NCI-H2227 (cell line): ENCODE measurements around the gene DDB1.

Experiments used
- DNase-seq: peaks from one replicate; lab custom pipeline; 2025; ENCODE audit not compliant: unreplicated experiment; lab: John Stamatoyannopoulos, UW

DDB1 gene

GRCh38 chr11:61336171-61336935 is 3.4 kb upstream of the DDB1 start:
- DNase-seq, result peak; percentile 92

- DNase-seq, result no peak
These were observed 2.4 kb upstream of the DDB1 start for GRCh38 chr11:61335355-61335710.

GRCh38 chr11:61334434-61335354 is 1.8 kb upstream of the DDB1 start:
- DNase-seq, result no peak

GRCh38 chr11:61333550-61334433 is 887 bp upstream of the DDB1 start:
- DNase-seq, result peak; percentile 51

GRCh38 chr11:61332281-61332796 is 566 bp downstream of the DDB1 start:
- peak; percentile 28 for DNase-seq

GRCh38 chr11:61331651-61332050 is 1.3 kb downstream of the DDB1 start:
- no peak for DNase-seq

GRCh38 chr11:61329871-61330270 is 3.0 kb downstream of the DDB1 start:
- DNase-seq, result no peak

GRCh38 chr11:61328351-61328750 is 4.6 kb downstream of the DDB1 start:
- DNase-seq, result no peak

- DNase-seq, result no peak
These were observed 5.2 kb downstream of the DDB1 start for GRCh38 chr11:61327669-61328071.

- no peak for DNase-seq
These were observed 7.1 kb downstream of the DDB1 start for GRCh38 chr11:61325649-61326414.

- DNase-seq, result no peak
These were observed 17.6 kb downstream of the DDB1 start for GRCh38 chr11:61315260-61315659.

- DNase-seq, result no peak
These were observed 22.2 kb downstream of the DDB1 start for GRCh38 chr11:61310749-61311148.

GRCh38 chr11:61309739-61310138 is 23.2 kb downstream of the DDB1 start:
- DNase-seq, result no peak

GRCh38 chr11:61309141-61309540 is 23.8 kb downstream of the DDB1 start:
- no peak for DNase-seq

- no peak for DNase-seq
These were observed 25.6 kb downstream of the DDB1 start for GRCh38 chr11:61307354-61307753.

- DNase-seq, result no peak
These were observed 26.7 kb downstream of the DDB1 start for GRCh38 chr11:61306221-61306620.

GRCh38 chr11:61305417-61305816 is 27.5 kb downstream of the DDB1 start:
- no peak for DNase-seq

GRCh38 chr11:61303725-61304124 is 29.2 kb downstream of the DDB1 start:
- no peak for DNase-seq

- DNase-seq, result no peak
These were observed 30.4 kb downstream of the DDB1 start for GRCh38 chr11:61302550-61302949.

- DNase-seq, result no peak
These were observed 34.2 kb downstream of the DDB1 start for GRCh38 chr11:61298663-61299244.
